Stimulated activated CD8-positive, alpha-beta memory T cell treated with anti-CD3 and anti-CD28 coated beads, Interleukin-4, amount 100 ng/mL, for 48 hours (primary cell): ENCODE data around the gene ENO2.

Experiments
- DNase-seq: peaks from one replicate; pipeline ENCODE4 v3.0.0-alpha.2; 2020

Gene ENO2

DNA sequence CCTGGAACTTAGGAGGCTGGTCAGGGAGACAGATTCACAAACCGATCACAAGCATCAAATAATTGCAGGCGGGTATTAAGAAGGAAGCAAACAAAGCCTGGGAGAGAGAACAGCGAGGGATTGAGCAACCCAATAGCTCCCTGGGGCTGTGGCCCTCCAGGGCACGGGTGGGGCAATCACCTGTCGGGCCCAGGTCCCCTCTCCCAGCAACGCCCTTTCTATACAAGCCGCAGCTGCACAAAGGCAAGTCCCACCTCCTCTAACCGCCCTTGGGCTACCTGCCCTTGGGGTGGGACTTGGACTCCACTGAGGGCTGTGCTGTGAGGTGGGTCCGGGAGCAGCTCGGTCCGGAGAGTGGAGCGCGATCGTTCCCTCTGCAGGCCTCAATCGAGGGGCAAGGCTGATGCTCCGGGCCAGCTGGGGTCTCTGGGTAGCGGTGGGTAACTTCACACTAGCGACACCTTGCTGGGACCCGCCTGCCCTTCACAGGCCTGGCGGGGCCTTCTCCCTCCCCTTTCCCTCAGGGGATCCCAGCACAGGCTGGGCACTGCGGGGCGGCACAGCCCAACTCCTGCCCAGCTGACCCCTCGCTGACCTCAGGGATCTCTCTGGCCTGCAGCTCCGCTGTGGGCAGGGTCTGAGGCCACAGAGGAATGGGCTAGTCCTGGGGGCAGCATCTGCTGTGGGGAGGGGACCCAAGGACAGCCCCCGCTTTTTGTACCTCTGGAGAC is 48.1 kb downstream of the ENO2 start:
- DNase-seq = no peak

DNA sequence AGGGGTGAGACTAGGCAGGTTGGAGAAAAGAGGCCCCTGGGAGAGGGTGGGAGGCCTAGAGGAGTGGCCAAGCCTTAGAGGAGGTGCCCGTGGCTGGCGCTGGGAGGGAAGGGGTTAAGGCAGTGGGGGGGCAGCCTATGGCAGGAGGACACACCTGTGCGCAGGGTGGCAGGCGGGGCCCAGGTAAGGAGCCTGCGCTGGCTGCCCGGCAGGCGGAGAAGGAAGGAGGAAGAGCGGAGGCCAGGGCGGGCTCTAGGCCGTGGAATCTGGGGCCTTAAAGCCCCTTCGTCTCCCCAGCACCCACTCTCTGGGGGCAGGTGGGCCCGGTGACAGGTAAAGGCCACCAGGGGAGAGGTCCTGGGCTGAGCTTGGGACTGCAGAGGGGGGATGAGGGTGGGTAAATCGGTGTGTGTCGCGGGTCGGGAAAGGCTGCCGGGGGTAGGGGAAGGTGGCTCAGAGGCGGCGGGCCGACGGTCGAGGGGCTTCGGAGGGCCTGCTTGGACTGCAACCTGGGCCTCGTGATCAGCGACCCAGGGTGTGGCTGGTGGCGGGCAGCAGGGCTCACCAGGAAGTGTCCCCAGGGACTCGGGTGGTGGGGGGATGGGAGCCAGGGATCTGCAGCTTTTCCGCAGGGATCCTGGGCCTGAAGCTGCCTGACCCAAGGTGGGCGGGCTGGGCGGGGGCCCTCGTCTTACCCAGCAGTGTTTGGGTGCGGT is 48.8 kb downstream of the ENO2 start:
- no peak for DNase-seq

DNA sequence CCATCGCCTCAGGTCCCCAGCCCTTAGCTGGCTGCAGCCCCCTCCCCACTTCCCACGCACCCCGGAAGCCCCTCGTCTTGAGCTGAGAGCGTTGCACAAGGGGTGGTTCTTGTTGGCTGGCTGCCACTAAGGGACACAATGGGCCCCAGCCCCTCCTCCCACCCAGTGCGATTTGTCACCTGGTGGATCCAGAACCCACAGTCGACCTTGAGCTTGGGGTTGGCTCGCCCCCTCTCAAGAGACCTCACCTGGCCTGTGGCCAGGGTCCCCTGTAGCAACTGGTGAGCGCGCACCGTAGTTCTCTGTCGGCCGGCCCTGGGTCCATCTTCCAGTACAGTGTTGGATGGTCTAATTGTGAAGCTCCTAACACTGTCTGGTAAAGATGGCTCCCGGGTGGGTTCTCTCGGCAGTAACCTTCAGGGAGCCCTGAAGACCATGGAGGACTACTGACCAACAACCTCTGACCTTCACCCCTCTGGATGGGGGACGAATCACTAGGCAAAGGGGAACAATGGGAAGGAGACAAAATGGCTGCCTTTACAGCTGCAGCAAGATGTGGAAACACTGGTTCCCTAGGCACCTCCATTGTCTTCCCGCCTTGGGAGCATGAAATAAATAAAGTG is 49.5 kb downstream of the ENO2 start:
- no peak for DNase-seq

DNA sequence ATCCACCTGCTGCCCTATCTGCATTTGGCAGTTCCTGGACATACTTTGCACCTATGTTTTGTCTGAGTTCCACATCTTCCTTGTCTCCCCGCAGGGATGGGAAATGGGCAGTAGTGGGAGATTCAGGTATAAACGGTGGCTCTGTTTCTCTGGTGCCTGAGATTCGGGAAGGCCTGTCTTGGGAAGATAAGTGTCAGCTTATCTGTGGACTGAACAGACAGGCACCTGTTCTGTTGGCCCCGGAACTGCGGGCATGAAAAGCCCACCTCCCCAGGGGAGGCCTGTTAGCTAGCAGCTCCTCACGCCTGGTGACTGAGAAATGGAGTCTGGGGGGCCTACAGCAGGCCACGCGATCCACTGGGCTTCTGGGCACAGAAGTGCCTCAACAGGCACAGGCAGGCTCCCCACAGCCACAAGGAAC is 50.2 kb downstream of the ENO2 start:
- DNase-seq = no peak

DNA sequence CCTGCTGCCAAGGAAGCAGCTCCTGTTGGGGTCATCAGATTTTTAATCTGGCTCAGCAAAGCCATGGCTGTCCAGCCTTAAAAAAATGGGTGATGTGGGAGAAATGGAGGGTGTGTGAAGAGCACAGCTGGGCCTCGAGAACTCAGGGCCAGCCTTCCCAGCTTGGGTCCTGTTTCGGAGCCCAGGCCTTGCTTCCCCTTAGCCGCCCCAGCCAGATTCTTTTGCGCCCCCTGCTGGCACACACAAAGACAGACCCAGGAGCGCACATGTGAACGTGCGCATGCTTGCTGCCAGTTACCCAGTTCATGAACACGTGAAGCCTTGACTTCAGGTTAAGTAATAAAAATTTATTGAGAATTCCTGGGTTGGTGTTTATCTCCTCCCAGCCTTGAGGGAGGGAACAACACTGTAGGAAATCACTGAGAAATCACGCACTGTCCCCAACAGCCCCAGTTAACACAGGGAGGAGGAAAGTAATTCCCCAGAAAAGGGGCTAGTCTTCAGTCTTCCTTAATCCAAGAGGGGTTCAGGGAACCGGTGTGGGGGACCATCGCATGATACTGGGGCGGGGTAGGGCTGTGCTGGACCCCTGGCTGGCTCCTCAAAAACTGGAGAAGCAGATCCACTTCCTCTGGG is 50.8 kb downstream of the ENO2 start:
- peak; percentile 92 for DNase-seq

DNA sequence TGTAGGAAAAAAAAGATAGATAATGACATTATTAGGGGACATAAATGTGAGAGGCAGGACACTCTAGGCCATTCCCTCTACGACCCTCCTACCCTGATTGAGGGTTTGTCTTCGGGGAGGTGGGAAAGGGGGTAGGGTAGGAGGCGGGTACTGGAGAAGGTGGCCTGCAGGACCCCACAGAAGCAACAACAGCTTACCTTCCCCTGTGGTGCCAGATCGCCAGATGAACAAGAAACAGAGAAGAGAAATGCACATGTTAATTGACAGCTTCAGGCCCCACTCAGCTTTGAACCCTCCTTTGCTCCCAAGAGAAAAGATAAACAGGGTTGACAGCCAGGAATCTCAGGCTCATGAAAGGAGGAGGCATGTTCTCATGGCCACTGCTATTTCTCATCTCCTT is 51.3 kb downstream of the ENO2 start:
- DNase-seq = no peak

DNA sequence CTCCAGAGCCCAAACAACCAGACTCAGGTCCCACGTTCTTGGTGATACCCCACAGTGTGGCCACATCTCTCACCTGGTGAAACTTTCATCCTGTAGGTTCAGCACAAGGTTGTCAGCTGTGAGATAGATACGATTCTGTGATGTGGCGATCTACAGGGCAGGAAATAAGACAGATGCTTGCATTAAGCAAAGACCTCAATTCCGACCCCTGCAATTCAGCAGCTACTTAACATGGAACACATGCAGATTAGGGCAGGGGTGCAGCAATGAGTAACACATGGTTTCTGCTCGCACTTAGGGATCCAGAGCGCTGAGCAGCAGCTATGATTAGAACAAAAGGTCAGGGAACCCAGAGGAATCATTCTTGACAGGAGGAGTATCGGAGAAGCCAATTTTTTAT is 52.0 kb downstream of the ENO2 start:
- DNase-seq = no peak

DNA sequence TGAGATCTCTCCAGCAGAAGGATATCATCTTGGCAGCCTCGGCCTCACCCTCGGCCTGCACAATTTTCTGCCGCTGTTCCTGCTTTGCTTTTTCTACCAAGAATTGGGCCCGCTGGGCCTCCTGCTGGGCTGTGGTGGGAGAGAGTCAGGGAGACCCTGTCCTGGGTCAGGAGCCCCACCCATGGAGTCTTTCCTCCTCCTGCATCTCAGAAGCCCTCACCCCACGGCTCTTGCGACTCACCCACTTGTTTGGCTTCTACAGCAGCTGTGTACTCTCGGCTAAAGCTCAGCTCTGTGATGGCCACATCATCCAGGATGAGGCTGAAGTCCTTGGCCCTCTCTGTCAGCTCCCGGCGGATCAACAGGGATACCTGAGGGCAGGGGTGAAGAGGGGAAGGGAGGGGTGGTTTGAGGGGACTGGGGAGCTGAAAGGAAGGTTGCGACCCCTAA is 53.3 kb downstream of the ENO2 start:
- peak; percentile 24 for DNase-seq

DNA sequence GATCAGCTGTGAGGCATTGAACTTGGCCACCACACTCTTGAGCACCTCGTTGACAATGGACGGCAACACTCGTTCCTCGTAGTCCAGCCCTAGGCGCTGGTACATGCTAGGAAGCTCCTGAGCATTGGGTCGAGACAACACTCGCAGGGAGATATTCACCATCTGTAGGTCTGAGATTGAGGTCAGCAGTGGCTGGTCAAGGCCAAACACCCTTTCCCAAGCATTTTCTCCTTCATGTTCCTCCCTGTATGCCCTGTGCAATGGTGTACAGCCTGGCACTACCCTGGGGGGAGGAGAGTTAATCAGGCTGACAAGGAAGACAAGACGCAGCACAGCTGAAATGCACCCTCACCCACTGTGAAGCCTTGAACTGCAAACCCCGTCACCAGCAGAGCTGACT is 54.0 kb downstream of the ENO2 start:
- peak; percentile 20 for DNase-seq

DNA sequence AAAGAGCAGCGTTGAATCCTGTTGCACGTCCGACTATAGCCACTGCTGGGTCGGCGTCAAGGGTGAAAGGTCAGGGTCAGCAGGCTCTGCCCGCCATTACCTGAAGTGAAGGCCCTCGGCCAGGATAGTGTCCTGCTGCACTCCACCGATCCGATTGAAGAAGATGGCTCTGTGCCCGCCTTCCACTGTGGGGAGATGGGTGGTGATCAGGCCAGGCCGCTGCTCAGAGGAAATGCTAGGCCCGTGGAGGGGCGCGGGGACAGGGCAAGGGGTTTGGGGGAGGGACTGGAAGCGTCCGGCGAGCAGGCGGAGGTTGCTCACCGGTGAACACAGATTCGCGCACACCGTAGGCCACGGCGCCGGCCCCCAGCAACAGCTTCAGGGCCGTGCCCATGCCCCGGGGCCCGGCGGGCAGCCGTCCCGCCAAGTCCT is 55.7 kb downstream of the ENO2 start:
- no peak for DNase-seq
